Measurements from ENCODE around the gene C2CD4C.
A peak's percentile ranks its signal among the peaks of the same experiment; 100 is the strongest.
"Not testable (repeated sequence)": the region's sequence is repeated elsewhere in the genome, so short reads cannot be mapped to it uniquely, and the experiment has no call there.

The C2CD4C gene

GRCh38 chr19:412356-413355 lies 3.7 kb upstream of the C2CD4C start:
- no peak for DNase-seq

- DNase-seq: no peak
Observed at GRCh38 chr19:411723-412355, 2.9 kb upstream of the C2CD4C start.

GRCh38 chr19:411121-411722 lies 2.3 kb upstream of the C2CD4C start:
- DNase-seq: not testable (repeated sequence)

GRCh38 chr19:410243-410781 lies 1.4 kb upstream of the C2CD4C start:
- no peak for DNase-seq

GRCh38 chr19:409516-410242 lies 732 bp upstream of the C2CD4C start:
- peak in 1 of 4 experiments; percentile 4 for DNase-seq

GRCh38 chr19:408441-408901 lies 476 bp downstream of the C2CD4C start:
- DNase-seq: no peak

- no peak for DNase-seq
Observed at GRCh38 chr19:407511-408440, 1.2 kb downstream of the C2CD4C start.

GRCh38 chr19:406971-407510 lies 1.9 kb downstream of the C2CD4C start:
- DNase-seq: no peak

- DNase-seq: no peak
Observed at GRCh38 chr19:406135-406781, 2.7 kb downstream of the C2CD4C start.

- DNase-seq: no peak
Observed at GRCh38 chr19:405121-405965, 3.6 kb downstream of the C2CD4C start.

GRCh38 chr19:403221-404027 lies 5.5 kb downstream of the C2CD4C start:
- no peak for DNase-seq

GRCh38 chr19:402786-403185 lies 6.2 kb downstream of the C2CD4C start:
- DNase-seq: no peak

- DNase-seq: no peak
Observed at GRCh38 chr19:401866-402511, 7.0 kb downstream of the C2CD4C start.

- no peak for DNase-seq
Observed at GRCh38 chr19:400976-401865, 7.7 kb downstream of the C2CD4C start.

GRCh38 chr19:399370-399769 lies 9.6 kb downstream of the C2CD4C start:
- no peak for DNase-seq

- DNase-seq: no peak
Observed at GRCh38 chr19:398719-399118, 10.2 kb downstream of the C2CD4C start.
